Cardiac fibroblast (primary cell): ENCODE data around the gene CYP2U1.

Experiments
- DNase-seq, 2 donors: peaks; one replicate each; pipeline versions ENCODE4 v3.0.0 to v3.0.0-alpha.2; 2010; ENCODE audit warnings: low read depth in 2 of 2
- H3K4me3 ChIP-seq, 2 donors: replicated peaks in 1 of 2; 1 replicate in 1 of 2; 2 replicates in 1 of 2; pipeline ENCODE4 v1.5.1; 2011; ENCODE audit warnings: low read depth in 2 of 2, low read length in 2 of 2, mild to moderate bottlenecking in 2 of 2, moderate library complexity in 1 of 2
- TF ChIP-seq, protein P1 (sequence below): IDR thresholded peaks from one replicate; pipeline ENCODE4 v1.5.1; 2011; ENCODE audit warnings: low read depth, mild to moderate bottlenecking, low read length, inconsistent platforms

Gene CYP2U1

DNA sequence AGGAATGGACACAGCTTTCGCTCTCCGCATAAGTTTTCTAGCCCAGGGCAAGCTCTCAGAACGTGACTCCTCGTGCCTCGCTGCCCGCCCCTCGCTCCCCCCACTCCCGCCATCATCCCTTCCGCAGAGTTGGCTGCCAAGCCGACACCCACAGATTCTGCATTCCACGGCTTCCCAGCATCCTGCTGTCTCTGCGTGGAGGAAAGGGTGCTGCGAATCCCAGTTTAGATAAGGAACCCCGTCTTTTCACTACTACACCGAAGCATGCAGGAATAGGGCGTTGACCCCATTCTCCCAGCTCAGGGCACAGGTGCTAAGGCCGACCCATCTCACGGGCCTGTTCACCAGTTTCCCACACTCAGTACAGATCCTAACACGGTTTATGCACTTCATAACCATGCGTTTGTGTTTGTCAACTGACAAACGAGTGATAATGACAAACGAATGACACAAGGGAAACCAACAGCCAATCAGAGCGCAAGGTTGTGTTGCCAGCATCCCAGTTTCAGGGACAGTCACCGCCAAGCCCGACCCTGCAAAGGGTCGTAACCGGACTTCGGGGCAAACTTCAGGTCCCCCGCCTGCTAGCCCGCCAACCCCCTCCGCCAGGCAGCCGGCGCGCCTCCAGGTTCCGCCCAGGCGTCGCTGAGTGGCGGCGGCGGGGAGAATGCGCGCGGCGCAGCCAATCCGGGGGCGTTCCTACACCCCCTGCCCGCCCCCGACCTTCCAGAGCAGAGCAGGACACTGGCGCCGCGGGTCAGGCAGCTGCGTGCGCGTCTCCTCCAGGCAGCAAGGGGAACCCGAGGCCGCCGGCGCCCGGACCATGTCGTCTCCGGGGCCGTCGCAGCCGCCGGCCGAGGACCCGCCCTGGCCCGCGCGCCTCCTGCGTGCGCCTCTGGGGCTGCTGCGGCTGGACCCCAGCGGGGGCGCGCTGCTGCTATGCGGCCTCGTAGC is at the start of gene CYP2U1:
TSS of gene CYP2U1 (plus strand) at position 729 of the 954 bp plus-strand sequence. CDS start at position 824, 95 bp downstream.
- peak within 1 kb of the TSS; percentile 75 to 85 for H3K4me3 ChIP-seq
- peak; percentile 72 to 84 for DNase-seq
- TF ChIP-seq, protein P1, sequence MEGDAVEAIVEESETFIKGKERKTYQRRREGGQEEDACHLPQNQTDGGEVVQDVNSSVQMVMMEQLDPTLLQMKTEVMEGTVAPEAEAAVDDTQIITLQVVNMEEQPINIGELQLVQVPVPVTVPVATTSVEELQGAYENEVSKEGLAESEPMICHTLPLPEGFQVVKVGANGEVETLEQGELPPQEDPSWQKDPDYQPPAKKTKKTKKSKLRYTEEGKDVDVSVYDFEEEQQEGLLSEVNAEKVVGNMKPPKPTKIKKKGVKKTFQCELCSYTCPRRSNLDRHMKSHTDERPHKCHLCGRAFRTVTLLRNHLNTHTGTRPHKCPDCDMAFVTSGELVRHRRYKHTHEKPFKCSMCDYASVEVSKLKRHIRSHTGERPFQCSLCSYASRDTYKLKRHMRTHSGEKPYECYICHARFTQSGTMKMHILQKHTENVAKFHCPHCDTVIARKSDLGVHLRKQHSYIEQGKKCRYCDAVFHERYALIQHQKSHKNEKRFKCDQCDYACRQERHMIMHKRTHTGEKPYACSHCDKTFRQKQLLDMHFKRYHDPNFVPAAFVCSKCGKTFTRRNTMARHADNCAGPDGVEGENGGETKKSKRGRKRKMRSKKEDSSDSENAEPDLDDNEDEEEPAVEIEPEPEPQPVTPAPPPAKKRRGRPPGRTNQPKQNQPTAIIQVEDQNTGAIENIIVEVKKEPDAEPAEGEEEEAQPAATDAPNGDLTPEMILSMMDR: no peak

DNA sequence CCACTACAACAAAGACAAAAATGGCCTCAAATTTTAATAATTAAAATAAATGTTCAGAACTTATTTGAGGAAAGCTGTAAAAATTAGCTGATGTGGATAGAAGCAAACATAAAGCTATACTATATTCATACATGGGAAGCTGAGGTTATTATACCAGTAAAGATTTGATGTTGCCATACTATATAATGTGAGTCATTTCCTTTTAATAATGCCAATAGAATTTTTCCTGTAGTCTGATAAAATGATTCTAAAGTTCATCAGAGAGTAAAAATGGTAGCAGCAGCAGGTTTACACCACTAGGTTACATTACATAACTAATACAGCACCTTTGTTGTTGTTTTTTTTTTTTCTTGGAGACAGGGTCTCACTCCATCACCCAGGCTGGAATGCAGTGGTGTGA is 45.5 kb upstream of the CYP2U1 start:
- DNase-seq: peak in 1 of 2 donors; percentile 13
- TF ChIP-seq, protein P1: no peak
- H3K4me3 ChIP-seq: no peak overlapping the region

DNA sequence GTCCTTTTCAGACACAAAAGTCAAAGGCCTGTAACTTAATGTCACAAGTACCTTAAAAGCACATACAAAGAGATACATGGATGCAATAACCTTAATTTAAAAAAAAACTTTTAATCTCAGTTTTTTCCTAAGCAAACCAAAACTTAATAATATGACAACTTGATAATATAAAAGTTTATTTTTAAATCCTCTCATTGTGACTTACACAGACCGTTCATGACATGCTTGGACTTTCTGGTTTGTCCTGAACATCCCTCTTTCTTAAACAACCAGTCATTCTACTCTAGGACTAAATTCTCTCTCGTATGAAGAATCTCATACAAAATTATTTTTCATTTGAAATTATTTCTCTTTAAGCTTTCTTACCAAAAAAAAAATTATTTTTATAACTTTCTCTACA is 43.1 kb upstream of the CYP2U1 start:
- H3K4me3 ChIP-seq: no peak overlapping the region
- TF ChIP-seq, protein P1: no peak
- DNase-seq: peak in 1 of 2 donors; percentile 24

DNA sequence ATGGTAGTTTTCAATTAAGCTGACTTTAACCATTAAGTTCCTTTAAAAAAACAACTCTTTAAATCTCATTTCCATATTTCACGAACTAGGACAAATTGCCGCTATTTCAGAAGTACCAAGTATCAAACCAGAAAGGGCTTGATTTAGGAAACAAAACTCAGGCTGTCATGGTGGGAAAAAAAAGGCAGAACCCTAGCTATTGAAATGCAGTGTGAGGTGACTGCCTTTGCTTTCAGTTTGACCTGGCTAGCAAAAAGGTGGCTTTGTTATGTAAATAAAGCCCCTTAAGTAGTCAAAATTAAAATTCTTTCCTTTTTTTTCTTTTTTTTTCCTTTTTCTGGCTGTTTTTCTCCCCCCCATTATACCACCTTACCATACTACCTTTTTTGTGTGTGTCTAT is 40.6 kb upstream of the CYP2U1 start:
- no peak overlapping the region for H3K4me3 ChIP-seq
- no peak for DNase-seq
- TF ChIP-seq, protein P1: no peak

DNA sequence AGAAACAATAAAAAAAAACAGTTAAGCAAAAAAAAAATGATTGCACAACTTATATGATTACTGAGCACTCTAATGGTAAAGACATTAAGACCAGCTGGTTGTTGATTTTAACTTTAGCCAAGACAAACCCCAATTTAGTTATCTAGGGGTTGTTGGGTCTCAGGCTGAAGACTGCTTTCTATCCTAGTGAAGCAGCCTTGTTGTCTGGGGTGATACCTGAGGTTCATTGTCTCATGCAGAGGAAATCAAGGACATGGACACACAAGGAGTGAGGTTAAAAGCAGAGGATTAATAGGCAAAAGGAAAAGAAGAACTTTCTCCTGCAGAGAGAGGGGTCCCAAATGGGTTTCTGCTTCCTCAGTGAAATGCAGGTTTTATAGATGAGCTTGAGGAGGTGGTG is 40.0 kb upstream of the CYP2U1 start:
- no peak overlapping the region for H3K4me3 ChIP-seq
- TF ChIP-seq, protein P1: no peak
- DNase-seq: no peak

DNA sequence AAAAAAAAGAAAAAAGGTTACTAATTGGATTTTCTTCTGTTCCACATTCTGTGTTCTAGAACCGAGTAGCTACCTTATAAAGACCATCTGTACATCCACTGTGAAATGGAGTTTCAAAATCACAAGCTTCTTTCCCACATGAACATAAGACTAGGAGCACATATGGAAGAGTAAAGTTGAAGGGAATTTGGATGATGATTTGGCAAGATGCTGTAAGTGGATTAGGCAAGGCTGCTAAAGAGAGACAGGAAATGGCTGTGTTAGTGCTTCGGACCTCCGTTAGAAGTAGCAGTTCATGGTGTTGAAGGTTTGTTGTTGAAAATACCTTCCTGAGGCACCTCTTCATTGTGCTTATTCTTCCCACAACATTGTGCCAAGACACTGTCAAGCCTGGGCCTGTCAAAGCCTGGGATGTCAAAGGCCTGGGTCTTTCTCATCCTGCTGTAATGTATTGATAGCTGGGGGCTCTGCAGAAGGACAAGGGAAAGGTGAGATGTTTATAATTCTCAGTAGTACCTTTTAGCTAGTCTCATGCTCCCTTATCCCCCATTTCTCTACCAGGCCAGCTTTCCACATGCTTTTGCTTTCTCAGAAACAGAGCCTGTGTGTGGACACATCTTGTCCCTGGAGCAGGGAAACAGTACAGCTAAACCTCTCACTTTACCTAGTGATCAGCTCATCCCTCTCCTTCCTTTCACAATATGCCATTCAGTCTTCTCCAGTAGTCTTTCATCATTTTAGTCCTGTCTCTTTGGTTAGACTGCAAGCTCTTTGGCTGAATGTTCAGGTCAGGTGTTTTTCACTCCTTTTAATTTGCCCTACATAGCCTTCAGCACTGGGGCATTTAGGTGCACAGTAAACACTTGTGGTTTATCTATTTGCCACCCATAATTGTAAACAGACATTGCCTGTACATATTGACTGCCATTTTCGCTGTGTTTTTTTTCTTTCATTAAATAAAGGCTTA is 37.9 kb upstream of the CYP2U1 start:
- peak; percentile 43 to 63 for DNase-seq

More for the DNA sequence above, 37.9 kb upstream of the CYP2U1 start:
- H3K4me3 ChIP-seq: no peak overlapping the region
- TF ChIP-seq, protein P1: no peak
